ENCODE data around the gene CASK.

Gene CASK

DNA sequence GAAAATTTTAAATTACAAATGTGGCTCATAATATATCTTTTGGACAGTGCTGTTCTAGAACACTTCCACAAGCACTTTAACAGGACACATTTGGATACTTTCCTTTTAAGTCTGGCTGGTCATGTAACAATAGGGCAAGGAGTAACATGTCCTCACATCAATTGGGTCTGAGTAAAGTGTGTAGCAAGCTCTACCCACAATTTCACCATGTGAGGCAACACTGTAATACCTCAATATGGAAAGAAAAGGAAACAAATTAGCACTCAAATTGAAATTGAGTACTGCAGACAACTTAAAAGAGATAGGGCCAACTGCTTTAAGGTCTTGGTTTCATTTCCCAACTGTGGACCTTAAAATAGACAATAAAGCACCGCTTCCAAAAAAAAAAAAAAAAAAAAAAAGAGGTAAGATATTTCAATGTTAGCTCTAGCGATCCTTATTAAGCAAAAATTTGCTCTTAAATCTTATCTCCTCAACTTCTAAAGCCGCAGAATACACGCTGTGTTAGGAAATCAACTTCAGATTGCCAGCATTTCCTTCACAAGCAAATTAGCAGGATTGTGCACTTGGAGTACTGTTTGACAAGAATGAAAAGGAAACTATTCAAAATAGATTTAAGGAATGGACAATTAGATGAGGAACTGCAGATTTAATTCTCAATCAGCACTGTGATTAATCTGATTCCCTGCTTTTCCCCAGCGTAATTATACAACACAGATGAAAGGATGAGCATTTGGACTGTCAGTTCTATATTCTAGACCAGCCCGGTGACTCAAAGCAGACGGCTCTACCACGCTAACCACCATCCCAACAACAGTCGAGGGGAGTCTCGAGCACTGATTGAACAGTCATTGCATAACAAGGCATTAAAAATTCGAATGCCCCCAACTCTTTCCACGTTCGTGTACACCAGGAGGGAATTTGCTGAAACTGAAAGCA, 1.6 kb downstream of the CASK start:
- Mint-ChIP-seq H3K27me3 (no peaks in the 10 kb centered on the region), H3K4me1 (peaks cover 52% of the 10 kb centered on the region), H3K4me3 (peak overlapping the region; percentile 95), H3K9me3 (no peaks in the 10 kb centered on the region), H3K36me3 (no peaks in the 10 kb centered on the region), H3K27ac (peak overlapping the region; percentile 79)

DNA sequence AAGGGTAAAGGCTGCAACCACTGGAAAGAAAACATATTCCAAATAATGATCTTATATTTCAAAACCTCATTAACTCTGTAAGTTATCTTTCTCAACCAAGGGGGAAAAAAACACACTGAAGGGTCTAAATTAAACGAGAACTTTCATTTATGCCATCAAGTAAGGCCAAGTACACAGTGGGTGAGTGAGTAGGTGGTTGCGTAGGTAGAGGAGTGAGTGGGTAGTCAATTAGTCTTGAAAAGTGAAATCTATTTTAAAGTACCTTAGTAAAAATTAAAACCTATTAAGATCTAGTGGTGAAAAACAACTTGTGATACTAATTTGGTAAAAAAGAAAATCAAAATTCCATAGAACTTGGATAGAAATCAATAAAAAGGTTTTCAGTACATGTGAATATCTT, 3.5 kb downstream of the CASK start:
- H3K9me3 Mint-ChIP-seq = no peaks in the 10 kb centered on the region
- H3K4me3 Mint-ChIP-seq = peak overlapping the region; percentile 57
- peaks cover 60% of the 10 kb centered on the region for H3K4me1 Mint-ChIP-seq
- H3K36me3 Mint-ChIP-seq = no peaks in the 10 kb centered on the region
- peak overlapping the region; percentile 92 for H3K27ac Mint-ChIP-seq
- H3K27me3 Mint-ChIP-seq = no peaks in the 10 kb centered on the region

DNA sequence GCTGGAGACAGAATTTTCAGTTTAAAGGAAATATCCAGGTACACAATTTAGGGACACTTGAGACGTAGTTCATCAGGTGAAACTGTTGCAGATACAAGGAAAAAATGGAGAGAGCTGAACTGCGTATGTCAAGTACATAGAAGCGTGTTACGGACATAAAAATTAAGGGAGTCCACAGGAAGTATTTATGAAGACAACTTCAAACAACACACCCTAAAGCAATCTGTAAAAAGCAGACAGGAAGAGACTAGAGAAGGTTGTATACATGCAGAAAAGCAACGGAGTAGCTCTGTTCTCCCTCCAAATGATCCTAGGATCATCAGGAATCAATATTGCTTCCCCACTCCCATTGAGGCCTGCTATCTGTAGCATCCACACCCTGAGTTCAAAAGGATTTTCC, 5.8 kb downstream of the CASK start:
- H3K4me1 Mint-ChIP-seq = peaks cover 76% of the 10 kb centered on the region
- no peak overlapping the region for H3K27ac Mint-ChIP-seq
- no peaks in the 10 kb centered on the region for H3K27me3 Mint-ChIP-seq
- H3K4me3 Mint-ChIP-seq = peak overlapping the region; percentile 57
- H3K9me3 Mint-ChIP-seq = no peaks in the 10 kb centered on the region
- H3K36me3 Mint-ChIP-seq = peaks cover 3% of the 10 kb centered on the region

DNA sequence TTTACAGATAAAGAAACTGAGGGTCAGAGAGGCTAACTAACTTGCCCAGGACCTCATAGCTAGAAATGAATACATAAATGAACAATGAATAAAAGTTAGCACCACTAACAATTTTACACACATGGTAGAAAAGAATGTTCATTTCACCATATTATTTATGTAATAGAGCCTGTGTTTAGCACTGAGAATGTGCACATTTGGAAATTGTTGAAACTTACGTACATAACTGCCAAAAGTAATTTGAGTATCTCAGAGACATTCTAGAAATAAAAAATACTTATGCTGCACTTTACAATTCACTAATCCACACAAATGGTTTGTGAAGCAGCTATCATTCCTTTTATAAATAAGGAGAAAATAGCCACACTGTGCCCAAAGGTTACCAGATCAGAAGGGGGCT, 9.9 kb downstream of the CASK start:
- H3K4me1 Mint-ChIP-seq = peaks cover 52% of the 10 kb centered on the region
- H3K4me3 Mint-ChIP-seq = no peak overlapping the region
- no peaks in the 10 kb centered on the region for H3K27me3 Mint-ChIP-seq
- H3K27ac Mint-ChIP-seq = no peak overlapping the region
- H3K9me3 Mint-ChIP-seq = no peaks in the 10 kb centered on the region
- H3K36me3 Mint-ChIP-seq = peaks cover 3% of the 10 kb centered on the region

DNA sequence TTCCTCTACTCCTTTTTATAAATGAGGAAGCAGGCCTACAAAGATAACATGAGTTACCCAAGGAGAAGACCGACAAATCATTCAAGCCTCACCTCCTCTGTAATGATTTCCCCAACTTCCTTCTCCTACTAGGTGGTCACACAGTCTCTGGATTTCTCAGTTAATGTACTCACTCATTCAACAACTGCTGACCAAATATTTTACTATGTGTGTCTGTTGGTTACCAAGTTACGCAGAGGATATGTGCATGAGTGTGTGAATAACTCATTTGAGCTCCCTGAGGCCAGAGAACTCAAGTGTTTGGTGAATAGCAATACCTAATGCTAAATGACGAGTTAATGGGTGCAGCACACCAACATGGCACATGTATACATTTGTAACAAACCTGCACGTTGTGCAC, 10.4 kb downstream of the CASK start:
- peaks cover 50% of the 10 kb centered on the region for H3K4me1 Mint-ChIP-seq
- no peaks in the 10 kb centered on the region for H3K27me3 Mint-ChIP-seq
- H3K9me3 Mint-ChIP-seq = no peaks in the 10 kb centered on the region
- no peak overlapping the region for H3K27ac Mint-ChIP-seq
- no peak overlapping the region for H3K4me3 Mint-ChIP-seq
- peaks cover 3% of the 10 kb centered on the region for H3K36me3 Mint-ChIP-seq

DNA sequence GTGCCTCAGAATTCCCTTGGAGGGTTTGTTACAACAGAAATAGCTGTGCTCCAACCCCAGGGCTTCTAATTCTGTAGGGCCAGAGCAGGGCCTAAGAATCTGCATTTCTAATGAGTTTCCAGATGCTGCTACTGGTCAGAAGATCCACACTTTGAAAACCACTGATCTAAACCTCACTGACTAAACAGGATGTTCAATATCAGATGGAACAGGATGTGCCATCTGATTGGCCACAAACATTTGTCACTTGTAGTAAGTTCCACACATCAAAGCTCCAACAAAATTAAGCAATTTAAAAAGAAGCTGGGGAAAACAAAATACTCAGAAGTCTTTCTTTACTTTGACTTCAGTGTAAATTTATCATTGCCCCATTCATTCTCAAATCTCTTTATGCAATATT, 14.3 kb downstream of the CASK start:
- Mint-ChIP-seq H3K9me3 (no peaks in the 10 kb centered on the region), H3K27ac (no peak overlapping the region), H3K36me3 (peaks cover 3% of the 10 kb centered on the region), H3K4me3 (no peak overlapping the region), H3K4me1 (peaks cover 44% of the 10 kb centered on the region), H3K27me3 (no peaks in the 10 kb centered on the region)

DNA sequence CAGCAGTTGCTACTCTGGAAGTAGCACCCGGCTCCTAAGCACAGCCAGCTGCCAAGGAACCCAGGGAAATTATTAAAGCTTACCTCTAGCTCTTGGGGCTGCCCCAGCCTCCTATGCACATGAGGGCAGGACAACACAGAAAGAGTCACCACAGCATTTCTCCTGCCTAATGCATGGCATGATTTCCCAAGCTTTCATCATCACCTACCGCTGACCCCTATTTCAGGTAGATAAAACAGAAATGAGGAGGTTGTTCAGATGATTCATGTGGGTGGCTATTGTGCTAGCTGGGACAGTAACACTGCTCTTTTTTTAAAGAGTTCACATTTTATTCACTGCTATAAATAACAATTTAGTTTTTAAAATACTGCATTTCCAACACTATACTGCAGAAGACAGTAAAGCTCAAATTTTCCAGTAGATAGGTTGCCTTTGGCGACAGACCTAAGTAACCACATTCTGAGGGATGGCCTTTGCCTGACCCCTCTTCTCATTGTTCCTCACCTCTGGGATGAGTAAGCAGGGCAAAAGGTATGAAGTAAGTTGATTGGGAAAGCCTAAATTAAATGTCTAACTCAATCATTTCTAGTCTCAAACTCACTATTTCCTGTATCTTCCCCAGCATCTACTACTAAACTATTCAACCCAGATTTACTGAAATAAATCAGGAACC, 16.7 kb downstream of the CASK start:
- H3K9me3 Mint-ChIP-seq = no peaks in the 10 kb centered on the region
- H3K36me3 Mint-ChIP-seq = peaks cover 17% of the 10 kb centered on the region
- H3K27me3 Mint-ChIP-seq = no peaks in the 10 kb centered on the region
- H3K4me1 Mint-ChIP-seq = peaks cover 48% of the 10 kb centered on the region
- peak overlapping the region; percentile 49 for H3K4me3 Mint-ChIP-seq
- H3K27ac Mint-ChIP-seq = peak overlapping the region; percentile 43

DNA sequence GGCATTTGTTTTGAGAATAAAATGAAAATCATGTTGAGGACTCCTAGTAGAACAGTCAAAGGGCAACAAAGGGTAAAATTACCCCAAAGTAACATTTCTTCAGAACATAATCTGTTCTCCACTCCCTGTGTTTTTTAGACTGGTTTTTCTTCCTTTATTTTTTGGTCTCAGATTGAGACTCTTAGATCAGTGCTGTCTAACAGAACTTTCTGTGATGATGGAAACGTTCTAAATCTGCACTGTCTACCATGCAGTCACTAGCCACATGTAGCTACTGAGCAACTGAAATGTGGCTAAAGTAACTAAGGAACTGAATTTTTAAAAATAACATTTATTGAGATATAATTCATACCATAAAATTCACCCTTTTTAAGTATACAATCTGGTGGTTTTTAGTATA, 19.8 kb downstream of the CASK start:
- H3K27me3 Mint-ChIP-seq = no peaks in the 10 kb centered on the region
- H3K4me1 Mint-ChIP-seq = peaks cover 38% of the 10 kb centered on the region
- H3K36me3 Mint-ChIP-seq = peaks cover 23% of the 10 kb centered on the region
- H3K27ac Mint-ChIP-seq = peak overlapping the region; percentile 41
- H3K4me3 Mint-ChIP-seq = no peak overlapping the region
- H3K9me3 Mint-ChIP-seq = no peaks in the 10 kb centered on the region

DNA sequence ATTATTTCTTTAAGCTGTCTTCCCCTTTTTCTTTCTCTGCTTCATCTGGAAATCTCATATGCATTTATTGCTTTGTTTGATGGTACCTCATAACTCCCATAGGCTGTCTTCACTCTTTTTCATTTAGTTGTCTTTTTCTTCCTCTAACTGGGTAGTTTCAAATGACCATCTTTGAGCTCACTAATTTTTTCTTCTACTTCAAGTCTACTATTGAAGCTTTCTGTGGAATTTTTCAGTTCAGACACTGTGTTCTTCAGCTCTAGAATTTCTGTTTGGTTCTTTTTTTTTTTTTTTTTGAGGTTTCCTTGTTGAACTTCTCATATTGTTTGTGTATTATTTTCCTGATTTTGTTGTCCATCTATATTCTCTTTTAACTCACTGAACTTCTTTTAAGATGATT, 23.0 kb downstream of the CASK start:
- Mint-ChIP-seq H3K36me3 (peaks cover 28% of the 10 kb centered on the region), H3K9me3 (no peaks in the 10 kb centered on the region)

DNA sequence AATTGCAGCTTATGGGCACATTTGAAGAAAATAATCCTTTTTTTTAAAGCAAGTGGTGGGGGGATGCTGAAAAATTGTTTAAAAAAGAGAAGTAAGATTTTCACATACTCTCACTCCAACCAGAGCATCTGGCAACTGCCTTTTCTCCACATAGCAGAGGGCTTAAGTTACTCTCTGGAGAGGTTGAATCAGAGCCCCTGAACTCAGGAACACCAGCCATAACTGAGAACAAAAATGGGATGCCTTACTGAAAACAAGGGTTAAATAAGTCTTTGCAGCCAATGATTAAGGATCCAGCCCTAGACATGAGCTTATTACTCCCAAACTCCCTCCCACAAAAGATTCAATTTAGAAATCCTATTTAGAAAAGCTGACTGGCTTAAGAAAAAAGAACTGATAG, 27.5 kb downstream of the CASK start:
- Mint-ChIP-seq H3K4me1 (no peaks in the 10 kb centered on the region), H3K9me3 (no peaks in the 10 kb centered on the region), H3K27me3 (no peaks in the 10 kb centered on the region), H3K4me3 (no peak overlapping the region), H3K36me3 (peaks cover 14% of the 10 kb centered on the region), H3K27ac (peak overlapping the region; percentile 26)

More for the DNA sequence above, 23.0 kb downstream of the CASK start:
- Mint-ChIP-seq H3K4me1 (peaks cover 20% of the 10 kb centered on the region), H3K4me3 (no peak overlapping the region), H3K27ac (no peak overlapping the region), H3K27me3 (no peaks in the 10 kb centered on the region)

DNA sequence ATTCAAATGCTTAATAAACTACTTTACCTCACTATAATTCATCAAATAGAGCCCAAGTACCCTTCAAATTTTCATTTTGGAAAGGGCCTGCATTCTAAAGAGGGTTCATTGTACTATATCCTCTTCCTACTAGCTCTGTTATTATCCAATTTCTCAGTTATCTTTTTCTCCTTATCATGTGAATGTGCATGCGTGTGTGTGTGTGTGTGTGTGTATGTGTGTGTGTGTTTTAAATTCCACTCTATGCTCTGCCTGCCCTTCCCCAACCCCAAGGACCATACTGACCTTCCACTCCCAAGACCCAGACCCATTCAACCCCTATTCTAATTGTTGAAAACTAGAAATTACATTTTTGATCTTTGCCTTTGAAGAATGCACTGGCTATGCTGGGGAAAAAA, 33.3 kb downstream of the CASK start:
- Mint-ChIP-seq H3K9me3 (no peaks in the 10 kb centered on the region), H3K36me3 (peaks cover 4% of the 10 kb centered on the region)

DNA sequence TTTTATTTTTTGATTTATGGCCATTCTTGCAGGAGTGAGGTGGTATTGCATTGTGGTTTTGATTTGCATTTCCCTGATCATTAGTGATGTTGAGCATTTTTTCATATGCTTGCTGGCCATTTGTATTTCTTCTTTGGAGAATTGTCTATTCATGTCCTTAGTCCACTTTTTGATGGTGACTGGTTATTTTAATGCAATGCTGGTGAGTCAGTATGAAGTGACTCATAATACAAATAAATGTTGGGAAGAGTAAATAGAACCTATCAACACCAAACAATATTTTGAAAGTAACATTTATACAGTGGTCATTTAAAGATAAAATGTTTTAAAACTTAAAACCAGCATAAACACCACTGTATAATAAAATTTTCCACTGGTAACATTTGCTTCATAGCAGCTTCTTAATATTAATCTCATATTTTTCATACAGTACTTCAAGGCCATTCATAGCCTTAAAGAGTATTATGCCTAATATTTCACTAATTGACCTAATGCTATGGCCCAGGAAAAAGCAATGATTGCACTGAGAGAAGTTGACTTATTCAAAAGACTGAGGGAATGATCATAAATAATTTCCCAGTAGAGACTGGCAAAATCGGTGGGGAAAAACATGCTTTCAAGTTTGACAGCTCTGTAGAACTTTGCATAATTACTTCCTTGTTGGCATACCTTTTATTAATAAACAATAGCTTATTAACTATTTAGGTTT, 33.9 kb downstream of the CASK start:
- Mint-ChIP-seq H3K4me3 (no peak overlapping the region), H3K36me3 (peaks cover 3% of the 10 kb centered on the region), H3K27me3 (no peaks in the 10 kb centered on the region), H3K4me1 (peaks cover 27% of the 10 kb centered on the region), H3K27ac (no peak overlapping the region), H3K9me3 (no peaks in the 10 kb centered on the region)

More for the DNA sequence above, 33.3 kb downstream of the CASK start:
- peaks cover 22% of the 10 kb centered on the region for H3K4me1 Mint-ChIP-seq
- no peaks in the 10 kb centered on the region for H3K27me3 Mint-ChIP-seq
- no peak overlapping the region for H3K4me3 Mint-ChIP-seq
- no peak overlapping the region for H3K27ac Mint-ChIP-seq

DNA sequence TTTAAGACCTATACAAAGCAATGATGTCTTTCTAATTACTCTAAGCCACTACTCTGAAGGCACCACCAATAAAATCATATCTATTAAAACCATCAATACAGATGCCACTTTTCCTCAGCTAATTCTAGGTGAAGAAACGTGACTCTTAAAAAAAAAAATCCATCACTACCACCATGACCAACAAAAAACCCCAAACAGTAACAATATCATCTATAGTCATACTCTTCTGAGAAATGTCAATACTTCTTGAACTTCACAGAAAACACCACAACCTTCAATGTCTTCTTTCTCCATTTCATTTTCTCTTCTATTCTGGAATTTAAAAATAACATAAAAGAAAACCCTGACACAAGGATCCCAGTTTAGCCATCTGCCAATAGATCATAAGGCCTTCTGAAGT, 35.7 kb downstream of the CASK start:
- H3K27ac Mint-ChIP-seq = no peak overlapping the region

DNA sequence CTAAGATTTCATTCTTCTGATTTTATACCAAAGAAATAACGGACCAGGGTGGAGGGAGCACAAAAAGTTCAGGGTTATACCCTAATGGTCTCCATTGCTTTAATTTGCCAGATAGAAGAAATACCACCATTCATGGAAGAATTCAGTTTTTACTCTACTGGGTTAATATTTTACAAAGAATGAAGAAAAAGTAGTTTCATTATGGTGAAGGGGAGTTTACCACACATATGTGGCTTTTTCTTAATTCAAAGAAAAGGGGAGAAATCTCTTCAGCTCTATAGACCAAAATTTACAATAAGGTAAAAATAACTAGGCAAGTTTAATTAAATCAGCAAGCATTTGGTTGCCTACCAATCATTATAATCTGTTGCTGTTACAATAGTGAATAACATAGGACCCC, 37.6 kb downstream of the CASK start:
- Mint-ChIP-seq H3K9me3 (no peaks in the 10 kb centered on the region), H3K4me1 (peaks cover 40% of the 10 kb centered on the region), H3K27ac (no peak overlapping the region), H3K4me3 (no peak overlapping the region), H3K27me3 (no peaks in the 10 kb centered on the region), H3K36me3 (peaks cover 3% of the 10 kb centered on the region)

More for the DNA sequence above, 35.7 kb downstream of the CASK start:
- Mint-ChIP-seq H3K9me3 (no peaks in the 10 kb centered on the region), H3K4me3 (no peak overlapping the region), H3K36me3 (peaks cover 3% of the 10 kb centered on the region), H3K27me3 (no peaks in the 10 kb centered on the region), H3K4me1 (peaks cover 32% of the 10 kb centered on the region)

DNA sequence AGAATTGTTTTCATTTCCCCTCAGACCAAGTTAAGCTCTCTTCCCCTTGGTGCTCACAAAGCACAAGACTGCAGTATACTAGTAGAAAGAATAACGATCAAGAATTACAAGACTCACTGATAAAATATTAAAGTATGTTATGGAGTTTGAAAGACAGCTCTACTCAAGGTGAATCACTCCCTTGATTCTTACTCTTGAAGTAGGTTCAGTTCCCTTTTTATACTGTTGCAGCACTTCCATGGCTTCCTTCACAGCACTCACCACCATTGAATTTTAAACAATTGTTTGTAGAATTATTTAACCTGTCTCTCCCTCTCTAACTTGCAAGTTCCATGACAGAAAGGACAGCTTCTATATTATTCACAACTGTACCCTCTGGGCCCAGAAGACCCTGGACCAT, 42.2 kb downstream of the CASK start:
- H3K36me3 Mint-ChIP-seq = no peaks in the 10 kb centered on the region
- no peak overlapping the region for H3K27ac Mint-ChIP-seq
- H3K4me3 Mint-ChIP-seq = no peak overlapping the region
- H3K4me1 Mint-ChIP-seq = peaks cover 36% of the 10 kb centered on the region
- H3K27me3 Mint-ChIP-seq = no peaks in the 10 kb centered on the region
- H3K9me3 Mint-ChIP-seq = no peaks in the 10 kb centered on the region

DNA sequence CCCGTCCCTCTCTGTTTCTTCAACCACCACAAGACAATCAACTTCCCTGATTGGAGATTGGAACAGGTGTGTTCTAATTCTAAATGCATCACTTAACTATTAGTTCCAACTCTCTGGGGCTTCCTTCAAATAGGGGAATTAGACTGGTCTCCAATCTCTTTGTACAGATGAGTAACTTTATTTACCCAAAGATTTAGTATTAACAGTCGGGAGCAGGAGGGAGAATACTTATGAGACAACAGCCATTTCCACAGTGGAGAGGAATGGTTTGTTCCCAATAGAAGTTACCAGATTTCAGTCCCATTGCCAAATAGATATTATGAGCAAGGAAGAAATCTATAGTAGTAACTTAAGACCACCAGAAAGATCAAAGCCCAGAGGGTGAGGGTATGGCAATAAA, 46.2 kb downstream of the CASK start:
- Mint-ChIP-seq H3K4me1 (peaks cover 48% of the 10 kb centered on the region), H3K9me3 (no peaks in the 10 kb centered on the region), H3K27me3 (no peaks in the 10 kb centered on the region), H3K4me3 (no peak overlapping the region), H3K27ac (peak overlapping the region; percentile 30), H3K36me3 (peaks cover 5% of the 10 kb centered on the region)

Measured in activated naive CD4-positive, alpha-beta T cell treated with anti-CD3 and anti-CD28 coated beads, Interleukin-2, amount 50 U/mL, for 24 hours (primary cell).